GM12801 (cell line): ENCODE measurements around the gene CANX.

Experiments used
- CTCF ChIP-seq: IDR thresholded peaks from one replicate; pipeline ENCODE4 v1.5.1; 2011; ENCODE audit warnings: control low read depth; ENCODE audit not compliant: insufficient read length; ENCODE audit errors: extremely low read depth

Gene CANX

GRCh38 chr5:179694561-179694960 lies 4.2 kb upstream of the CANX start:
- TF ChIP-seq CTCF: no peak

GRCh38 chr5:179696603-179697002 lies 2.2 kb upstream of the CANX start:
- TF ChIP-seq CTCF: no peak

GRCh38 chr5:179697108-179697507 lies 1.7 kb upstream of the CANX start:
- TF ChIP-seq CTCF: no peak

- no peak for TF ChIP-seq CTCF
Observed at GRCh38 chr5:179697993-179698934, 503 bp upstream of the CANX start.

- TF ChIP-seq CTCF: no peak
Observed at GRCh38 chr5:179699616-179700237, 960 bp downstream of the CANX start.

GRCh38 chr5:179700401-179700918 lies 1.7 kb downstream of the CANX start:
- no peak for TF ChIP-seq CTCF

GRCh38 chr5:179716286-179716685 lies 17.5 kb downstream of the CANX start:
- no peak for TF ChIP-seq CTCF
